ENCODE data around the gene CFAP65.

The CFAP65 gene

DNA sequence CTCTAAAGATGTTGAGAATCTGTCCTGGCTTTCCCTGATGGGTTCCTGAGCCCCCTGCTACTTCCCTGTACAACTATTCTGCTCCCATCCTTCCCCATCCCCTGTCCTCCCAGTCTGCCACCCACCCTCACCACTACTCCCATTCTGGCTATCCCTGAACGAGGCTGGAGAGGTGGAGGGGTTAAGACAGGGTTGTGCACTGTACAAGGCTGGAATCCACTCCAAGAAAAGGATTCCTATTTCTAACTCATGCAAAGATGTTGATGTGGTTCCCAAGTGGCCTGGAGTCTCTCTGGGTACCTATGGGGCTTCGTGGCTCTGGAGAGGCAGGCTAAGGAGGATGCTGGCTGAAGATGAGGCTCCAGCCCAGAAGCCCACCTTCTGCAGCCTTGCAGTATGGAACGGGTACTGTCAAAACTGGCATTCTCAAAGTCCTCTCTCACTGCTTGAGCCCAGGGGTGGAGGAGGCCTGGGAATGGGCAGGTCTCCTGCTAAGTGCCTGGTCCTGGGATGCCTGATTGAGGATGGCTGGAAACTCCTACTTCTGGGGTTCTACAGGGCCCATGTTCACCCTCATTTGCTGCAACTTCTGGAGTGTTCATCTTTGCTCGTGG is 55.1 kb downstream of the CFAP65 start:
- no peak for TF ChIP-seq CTCF (conservative IDR thresholded peaks at IDR 0.05; ENCODE audit: low read depth, low read length)
- DNase-seq (ENCODE audit: low read depth) = no peak
- no peak overlapping the region for H3K4me3 ChIP-seq (ENCODE audit: low read depth, low read length)

- no peak overlapping the region for H3K4me3 ChIP-seq (ENCODE audit: low read depth, low read length)
- TF ChIP-seq CTCF (conservative IDR thresholded peaks at IDR 0.05; ENCODE audit: low read depth, low read length) = no peak
- DNase-seq (ENCODE audit: low read depth) = no peak
Measured at GRCh38 chr2:218985325-218986091, 55.8 kb downstream of the CFAP65 start.

- TF ChIP-seq CTCF (conservative IDR thresholded peaks at IDR 0.05; ENCODE audit: low read depth, low read length) = no peak
- no peak for DNase-seq (ENCODE audit: low read depth)
- H3K4me3 ChIP-seq (ENCODE audit: low read depth, low read length) = no peak within 1 kb of the TSS
Measured at GRCh38 chr2:218985021-218985324, 56.3 kb downstream of the CFAP65 start, which contains the start of gene FEV. Gene FEV, minus strand, starts transcription at chr2:218985184. Its CDS starts 109 bp downstream, at chr2:218985075.

DNA sequence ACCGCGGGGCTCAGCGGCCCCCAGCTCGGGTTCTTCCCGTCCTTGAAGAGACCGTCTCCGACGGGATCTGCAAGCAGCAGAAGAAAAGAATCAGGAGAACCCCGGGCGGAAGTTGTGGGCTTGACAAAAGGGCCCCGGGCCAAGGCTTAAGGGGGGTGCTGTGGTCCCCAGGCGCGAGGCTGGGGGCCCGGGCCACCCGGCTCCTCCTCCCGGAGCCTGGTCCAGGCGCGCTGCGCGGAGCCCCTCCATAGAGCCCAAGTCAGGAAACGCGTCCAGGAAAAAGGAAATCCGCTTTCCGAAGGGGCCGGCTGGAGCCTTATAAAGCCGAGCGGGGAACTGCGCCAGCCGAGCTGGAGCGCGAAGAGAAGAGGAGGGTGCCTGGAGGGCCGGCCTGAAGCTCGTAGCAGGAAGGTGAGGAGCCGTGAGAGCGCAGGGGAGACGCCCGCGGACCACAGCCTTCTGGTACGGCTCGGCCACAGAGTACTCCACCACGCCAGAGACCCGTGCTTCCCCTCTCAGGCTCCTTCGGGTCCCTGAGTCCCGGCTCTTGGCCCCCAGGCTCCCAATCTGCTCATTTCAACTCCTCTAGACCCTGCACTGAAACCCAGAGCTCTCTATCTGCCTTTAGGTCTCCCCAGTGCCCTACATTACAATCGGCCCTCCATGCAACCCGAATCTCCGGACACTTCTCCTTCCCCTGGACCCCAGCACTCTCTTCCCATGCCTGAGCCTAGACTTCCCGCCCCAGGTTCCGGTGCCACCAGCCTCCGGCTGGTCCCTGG is 56.9 kb downstream of the CFAP65 start:
- TF ChIP-seq CTCF (conservative IDR thresholded peaks at IDR 0.05; ENCODE audit: low read depth, low read length) = no peak
- no peak overlapping the region for H3K4me3 ChIP-seq (ENCODE audit: low read depth, low read length)
- no peak for DNase-seq (ENCODE audit: low read depth)

DNA sequence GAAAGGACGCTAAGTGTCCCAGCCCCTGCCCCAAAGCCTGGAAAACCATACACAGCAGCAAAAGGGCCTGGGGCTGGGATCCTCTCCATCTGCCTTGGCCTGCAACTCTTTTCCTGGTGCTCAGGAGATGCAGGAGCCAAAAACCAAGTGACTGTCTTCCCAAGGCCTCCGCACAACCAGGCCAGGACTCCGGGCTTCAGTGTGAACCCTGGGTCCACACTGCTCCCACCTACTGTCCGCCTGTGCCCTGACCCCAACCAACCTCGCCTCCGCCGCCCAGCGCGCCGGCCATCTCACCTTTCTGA is 57.4 kb downstream of the CFAP65 start:
- TF ChIP-seq CTCF (conservative IDR thresholded peaks at IDR 0.05; ENCODE audit: low read depth, low read length) = no peak
- H3K4me3 ChIP-seq (ENCODE audit: low read depth, low read length) = no peak overlapping the region
- no peak for DNase-seq (ENCODE audit: low read depth)

DNA sequence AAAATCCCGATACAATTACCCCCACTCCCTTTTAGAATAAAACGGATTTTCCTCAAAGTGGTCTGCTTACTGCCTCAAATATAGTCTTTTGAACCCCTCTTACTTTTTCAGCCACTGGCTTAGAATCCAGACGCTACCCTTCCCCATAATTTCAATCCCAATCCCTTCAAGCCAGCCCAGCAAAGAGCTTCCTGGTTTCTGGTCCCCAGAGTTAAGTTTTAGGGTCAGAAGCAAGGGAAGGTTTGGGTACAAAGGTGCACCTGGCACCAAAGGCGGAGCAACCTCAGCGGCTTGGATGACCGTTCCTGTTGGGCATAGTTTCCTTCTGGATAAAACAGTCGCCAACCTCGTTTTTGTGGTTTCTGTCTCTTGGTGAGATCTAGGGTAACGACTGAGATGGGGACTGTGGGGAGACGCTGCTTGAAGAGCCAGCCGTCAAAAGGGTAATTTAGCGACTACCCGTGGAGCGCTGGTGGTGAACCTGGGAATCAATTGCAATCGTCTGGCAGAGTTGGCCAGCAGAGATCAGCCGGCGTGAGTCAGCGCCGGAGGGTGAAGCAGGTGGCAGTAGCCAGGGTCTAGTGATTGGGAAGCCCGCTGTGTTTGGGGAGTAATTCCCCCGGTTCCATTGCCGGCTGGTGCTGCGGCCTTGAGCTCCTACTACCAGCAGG is 57.9 kb downstream of the CFAP65 start:
- no peak for TF ChIP-seq CTCF (conservative IDR thresholded peaks at IDR 0.05; ENCODE audit: low read depth, low read length)
- no peak overlapping the region for H3K4me3 ChIP-seq (ENCODE audit: low read depth, low read length)
- DNase-seq (ENCODE audit: low read depth) = no peak
